BE2C (cell line): ENCODE results near the gene IAPP. TPM values are rescaled to one million over a fixed set of nuclear protein-coding genes. Genes with fewer than 3 reads are reported as not detected.

ENCODE experiments used
- DNase-seq: peaks from one replicate; pipeline ENCODE4 v3.0.0-alpha.2; 2020
- H3K27me3 ChIP-seq: fragments of 250-450 bp; sonication (Bioruptor Pico); 2 replicates; pipeline ENCODE4 v1.5.1; 2020; ENCODE audit warnings: mild to moderate bottlenecking
- H3K36me3 ChIP-seq: fragments of 250-450 bp; sonication (Bioruptor Pico); 2 replicates; pipeline ENCODE4 v1.5.1; 2020; ENCODE audit warnings: mild to moderate bottlenecking
- H3K4me1 ChIP-seq: fragments of 250-450 bp; sonication (Bioruptor Pico); 2 replicates; pipeline ENCODE4 v1.5.1; 2020
- H3K4me3 ChIP-seq: 2 replicates; pipeline ENCODE4 v1.5.1; 2011; ENCODE audit warnings: low read depth, low read length
- H3K9me3 ChIP-seq: fragments of 250-450 bp; sonication (Bioruptor Pico); 2 replicates; pipeline ENCODE4 v1.5.1; 2020
- CTCF ChIP-seq: IDR thresholded peaks from 2 replicates; pipeline ENCODE4 v1.5.1; 2012; ENCODE audit warnings: mild to moderate bottlenecking, low read depth, low read length
- polyA plus RNA-seq: library from polyadenylated mRNA; unstranded; fragments of >200 nt; gene quantifications from one replicate; pipeline ENCODE4 v1.2.1, GENCODE V29; 2012; ENCODE audit warnings: low read depth, missing spikeins; ENCODE audit not compliant: insufficient read length, insufficient read depth

The IAPP gene
- not detected for polyA plus RNA-seq

GRCh38 chr12:21372602-21373001 is at the start of gene IAPP:
TSS of gene IAPP (plus strand) at chr12:21372902. CDS start at chr12:21373352, 450 bp downstream.
- Histone ChIP-seq H3K4me3 (no peak within 1 kb of the TSS), H3K27me3 (no peaks in the 10 kb centered on the region), H3K9me3 (no peaks in the 10 kb centered on the region), H3K4me1 (no peaks in the 10 kb centered on the region), H3K36me3 (no peaks in the 10 kb centered on the region)
- no peak for DNase-seq
- TF ChIP-seq CTCF: no peak

DNA sequence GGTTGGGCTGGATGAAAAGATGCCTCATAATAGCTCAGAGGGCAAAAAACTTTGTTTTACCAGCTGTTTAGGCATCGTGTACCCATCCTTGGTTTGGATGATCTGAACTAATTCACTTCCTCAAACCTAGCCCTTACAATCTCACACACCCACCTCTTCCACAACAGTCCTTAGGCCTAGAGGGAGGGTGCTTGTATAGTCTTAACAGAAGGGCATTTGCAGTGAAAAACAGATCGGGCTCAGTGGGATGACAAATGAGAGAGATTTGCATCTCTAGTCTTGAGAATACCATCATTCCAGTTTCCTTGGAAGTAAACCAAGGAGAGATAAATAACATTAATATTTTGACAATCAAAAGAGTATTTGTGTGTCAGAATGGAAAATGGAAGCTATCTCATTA is 49.0 kb upstream of the IAPP start:
- Histone ChIP-seq H3K36me3 (no peaks in the 10 kb centered on the region), H3K9me3 (no peaks in the 10 kb centered on the region), H3K4me1 (no peaks in the 10 kb centered on the region), H3K27me3 (no peaks in the 10 kb centered on the region), H3K4me3 (no peak overlapping the region)
- TF ChIP-seq CTCF: no peak
- DNase-seq: no peak

DNA sequence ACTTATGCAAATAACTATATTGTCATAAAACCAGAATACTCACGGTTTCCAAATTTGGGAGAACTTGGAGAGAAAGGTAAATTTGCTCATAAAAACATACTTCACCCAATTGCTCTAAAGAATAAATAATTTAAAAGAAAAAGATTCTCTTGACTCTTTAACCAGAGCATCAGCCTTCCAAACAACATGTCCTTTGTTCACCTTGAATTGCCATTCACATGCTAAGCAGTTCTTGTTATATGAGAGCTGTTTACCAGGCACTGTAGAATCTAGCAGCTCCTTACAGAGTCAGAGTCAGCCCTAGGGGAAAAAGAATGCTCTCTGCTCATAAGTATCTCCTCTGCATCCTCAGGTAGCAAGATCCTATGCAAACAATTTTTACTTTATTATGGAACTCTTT is 48.2 kb upstream of the IAPP start:
- Histone ChIP-seq H3K27me3 (no peaks in the 10 kb centered on the region), H3K9me3 (no peaks in the 10 kb centered on the region), H3K4me3 (no peak overlapping the region), H3K4me1 (no peaks in the 10 kb centered on the region), H3K36me3 (no peaks in the 10 kb centered on the region)
- TF ChIP-seq CTCF: no peak
- DNase-seq: no peak

DNA sequence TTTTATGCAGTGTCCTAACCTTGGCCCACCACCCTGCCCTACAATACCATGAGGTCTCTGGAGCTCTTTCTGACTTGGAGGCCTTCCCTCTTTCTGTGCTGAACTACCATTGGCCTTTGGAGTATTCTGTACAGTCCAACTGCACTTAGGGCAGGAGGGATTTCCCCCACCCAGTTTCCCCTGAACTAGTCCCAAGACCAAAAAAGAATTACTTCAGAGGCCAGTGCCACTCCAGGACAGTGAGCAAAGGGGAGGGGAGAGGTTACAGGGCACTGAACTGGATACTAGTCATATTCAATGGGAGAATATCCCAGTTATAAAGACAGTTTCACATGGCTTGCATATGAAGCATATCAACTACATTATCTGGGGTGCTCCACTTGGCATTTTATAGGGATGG is 44.1 kb upstream of the IAPP start:
- Histone ChIP-seq H3K4me3 (no peak overlapping the region), H3K27me3 (no peaks in the 10 kb centered on the region), H3K4me1 (no peaks in the 10 kb centered on the region), H3K36me3 (no peaks in the 10 kb centered on the region), H3K9me3 (no peaks in the 10 kb centered on the region)
- DNase-seq: no peak
- TF ChIP-seq CTCF: no peak

- Histone ChIP-seq H3K36me3 (no peaks in the 10 kb centered on the region), H3K27me3 (no peaks in the 10 kb centered on the region), H3K4me1 (no peaks in the 10 kb centered on the region), H3K9me3 (no peaks in the 10 kb centered on the region), H3K4me3 (no peak overlapping the region)
- no peak for DNase-seq
- no peak for TF ChIP-seq CTCF
Observed at GRCh38 chr12:21330682-21331253, 41.9 kb upstream of the IAPP start.

DNA sequence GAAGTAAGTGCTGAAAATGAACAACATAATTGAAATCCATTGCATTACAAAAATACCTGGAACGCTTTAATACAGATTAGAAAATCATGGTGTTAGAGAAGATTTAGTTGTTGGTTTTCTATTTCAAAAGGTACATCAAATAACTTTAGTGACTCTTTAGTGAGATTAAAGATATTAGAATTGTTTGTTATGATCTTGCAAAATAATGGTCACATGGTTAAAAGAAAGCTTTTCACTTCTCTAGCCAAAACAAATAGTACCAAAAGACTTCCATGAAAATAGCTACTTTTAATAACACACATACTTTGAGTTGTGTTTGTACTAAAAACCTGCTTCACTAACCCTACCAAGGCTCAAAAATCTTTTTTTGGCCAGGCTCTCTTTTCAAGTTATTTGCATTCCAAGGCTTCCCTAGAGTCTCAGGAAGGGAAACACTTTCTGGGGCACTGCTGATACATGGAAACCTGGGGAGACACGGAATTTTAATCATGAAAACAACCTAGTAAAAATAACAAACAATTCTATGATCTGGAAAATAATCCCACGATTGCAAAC is 37.9 kb upstream of the IAPP start, which contains the start of gene SLCO1A2:
TSS of gene SLCO1A2 (minus strand) at position 147 of the 555 bp plus-strand sequence. CDS start 270 bp downstream, outside the sequence.
- no peak for DNase-seq
- no peak for TF ChIP-seq CTCF
- Histone ChIP-seq H3K27me3 (no peaks in the 10 kb centered on the region), H3K9me3 (no peaks in the 10 kb centered on the region), H3K36me3 (no peaks in the 10 kb centered on the region), H3K4me3 (no peak within 1 kb of the TSS), H3K4me1 (no peaks in the 10 kb centered on the region)
